22Rv1 (cell line): Measurements from ENCODE around the gene SETBP1.

ENCODE experiments used
- CTCF ChIP-seq: fragments of 450-650 bp; IDR thresholded peaks from 2 replicates; pipeline ENCODE4 v1.5.1; 2017; ENCODE audit warnings: mild to moderate bottlenecking
- ZFX ChIP-seq: fragments of 450-650 bp; IDR thresholded peaks from 2 replicates; pipeline ENCODE4 v1.6.1; 2017; ENCODE audit warnings: antibody characterized with exemption, borderline replicate concordance

- no peak for TF ChIP-seq CTCF
- TF ChIP-seq ZFX, result no peak
Measured at GRCh38 chr18:44712025-44712424, 31.3 kb downstream of the SETBP1 start.
